HUES48 (cell line): ENCODE data around the gene IL3.

ENCODE experiments used
- H3K27ac ChIP-seq: one replicate; pipeline ENCODE4 v1.7.0; 2013; ENCODE audit warnings: low read depth, low read length, inconsistent platforms
- H3K27me3 ChIP-seq: 2 replicates; pipeline ENCODE4 v1.6.1; 2013; ENCODE audit warnings: mild to moderate bottlenecking, low read length; ENCODE audit not compliant: control insufficient read depth, insufficient read depth
- H3K36me3 ChIP-seq: 2 replicates; pipeline ENCODE4 v1.6.1; 2013; ENCODE audit warnings: low read length; ENCODE audit not compliant: control insufficient read depth, insufficient read depth
- H3K4me1 ChIP-seq: 2 replicates; pipeline ENCODE4 v1.6.1; 2013; ENCODE audit warnings: mild to moderate bottlenecking, low read length; ENCODE audit not compliant: control insufficient read depth, insufficient read depth
- H3K4me3 ChIP-seq: 2 replicates; pipeline ENCODE4 v1.5.1; 2013; ENCODE audit warnings: mild to moderate bottlenecking, low read depth, low read length
- H3K9ac ChIP-seq: 2 replicates; pipeline ENCODE4 v1.6.1; 2013; ENCODE audit warnings: mild to moderate bottlenecking, low read depth, low read length, moderate library complexity
- H3K9me3 ChIP-seq: 2 replicates; pipeline ENCODE4 v1.6.1; 2013; ENCODE audit warnings: low read length; ENCODE audit not compliant: control insufficient read depth, insufficient read depth

The IL3 gene

DNA sequence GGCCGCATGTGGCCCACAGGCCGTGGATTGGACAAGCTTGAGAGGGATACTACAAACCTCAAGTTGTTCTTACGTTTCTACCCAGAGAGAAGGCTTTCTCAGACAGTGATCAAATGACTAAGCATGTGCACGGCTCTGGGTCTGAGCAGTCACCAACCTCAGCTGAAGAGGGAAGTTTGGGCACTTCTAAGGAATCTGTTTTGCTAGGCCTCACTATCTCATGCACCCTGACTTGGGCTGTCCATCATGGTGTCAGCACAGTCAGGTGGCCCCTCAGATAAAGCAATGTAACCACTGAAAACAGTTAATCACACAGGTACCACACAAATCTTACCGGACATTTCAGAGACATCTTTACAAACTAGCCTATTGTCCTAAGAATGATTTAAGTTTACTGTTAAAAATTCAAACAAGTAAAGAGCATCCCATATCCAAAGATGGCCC is 37.7 kb downstream of the IL3 start:
- Histone ChIP-seq H3K4me1 (no peaks in the 10 kb centered on the region), H3K9ac (no peak overlapping the region), H3K9me3 (no peaks in the 10 kb centered on the region), H3K36me3 (no peaks in the 10 kb centered on the region), H3K4me3 (no peak overlapping the region), H3K27ac (no peak overlapping the region), H3K27me3 (no peaks in the 10 kb centered on the region)

GRCh38 chr5:132098621-132099020 is 38.2 kb downstream of the IL3 start:
- Histone ChIP-seq H3K27me3 (no peaks in the 10 kb centered on the region), H3K36me3 (no peaks in the 10 kb centered on the region), H3K27ac (no peak overlapping the region), H3K4me1 (no peaks in the 10 kb centered on the region), H3K9ac (no peak overlapping the region), H3K4me3 (no peak overlapping the region), H3K9me3 (no peaks in the 10 kb centered on the region)

DNA sequence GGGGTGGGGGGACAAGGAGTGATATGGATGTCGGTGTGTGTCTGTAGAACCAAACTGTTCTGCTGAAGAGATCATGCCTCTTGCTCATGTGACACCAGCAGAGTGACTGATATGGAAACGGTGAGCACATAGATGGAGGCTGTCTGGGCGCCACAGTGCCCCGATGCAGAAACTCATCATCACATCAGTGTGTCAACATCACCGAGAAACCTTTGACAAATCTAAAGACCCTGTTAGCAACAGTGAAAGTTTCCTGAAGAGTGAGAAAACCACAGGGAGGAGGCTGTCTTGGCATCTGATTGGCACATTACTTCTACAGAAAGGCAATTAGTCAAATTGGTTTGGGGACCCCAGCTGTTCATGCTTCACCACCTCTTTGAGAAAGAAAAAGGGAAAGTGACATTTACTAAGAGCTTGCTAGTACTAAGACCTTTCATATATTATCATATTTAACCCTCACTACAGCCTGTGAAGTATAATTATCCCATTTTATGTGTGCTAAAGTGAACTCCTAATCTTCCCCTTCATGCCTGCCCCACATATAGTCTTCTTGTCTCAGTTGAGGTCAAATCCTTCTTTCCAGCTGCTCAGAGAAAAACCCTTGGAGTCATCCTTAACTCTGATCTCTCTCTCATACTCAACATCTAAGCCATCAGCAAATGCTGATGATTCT is 38.8 kb downstream of the IL3 start:
- Histone ChIP-seq H3K9me3 (no peaks in the 10 kb centered on the region), H3K27ac (no peak overlapping the region), H3K27me3 (no peaks in the 10 kb centered on the region), H3K9ac (no peak overlapping the region), H3K4me1 (no peaks in the 10 kb centered on the region), H3K4me3 (no peak overlapping the region), H3K36me3 (no peaks in the 10 kb centered on the region)

GRCh38 chr5:132099905-132100304 is 39.5 kb downstream of the IL3 start:
- Histone ChIP-seq H3K36me3 (no peaks in the 10 kb centered on the region), H3K9me3 (no peaks in the 10 kb centered on the region), H3K4me3 (no peak overlapping the region), H3K27ac (no peak overlapping the region), H3K9ac (no peak overlapping the region), H3K27me3 (no peaks in the 10 kb centered on the region), H3K4me1 (no peaks in the 10 kb centered on the region)

DNA sequence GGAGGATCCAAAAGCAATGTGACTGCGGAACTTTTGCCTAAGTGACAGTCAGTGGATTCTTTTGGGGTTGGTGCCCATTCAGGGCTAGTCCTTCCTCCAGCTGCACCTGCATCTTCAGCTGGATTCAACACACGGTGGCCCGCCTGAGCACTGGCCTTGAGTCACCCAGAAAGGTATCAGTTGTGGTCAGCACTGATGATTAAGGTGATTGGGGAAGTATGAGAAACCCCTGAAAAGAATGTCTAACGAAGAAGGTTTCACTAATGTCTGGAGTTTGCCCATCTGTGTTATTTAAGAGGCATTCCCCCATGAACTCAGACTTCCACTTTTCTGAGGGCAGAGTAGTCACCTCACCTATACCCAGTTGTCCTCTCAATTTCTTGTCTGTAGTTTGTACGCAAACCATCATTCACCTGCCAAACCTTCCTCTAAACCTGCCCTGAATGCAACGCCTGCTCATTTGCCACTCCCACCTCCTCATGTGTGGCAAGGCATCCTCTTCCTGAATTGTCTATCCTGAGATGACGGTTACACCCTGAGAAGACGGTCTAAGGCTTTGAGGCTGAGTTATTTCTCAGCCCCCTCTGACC is 40.3 kb downstream of the IL3 start:
- H3K27ac ChIP-seq = no peak overlapping the region
- H3K27me3 ChIP-seq = no peaks in the 10 kb centered on the region
- H3K9me3 ChIP-seq = no peaks in the 10 kb centered on the region
- H3K9ac ChIP-seq = no peak overlapping the region
- H3K36me3 ChIP-seq = no peaks in the 10 kb centered on the region
- H3K4me1 ChIP-seq = no peaks in the 10 kb centered on the region
- no peak overlapping the region for H3K4me3 ChIP-seq

GRCh38 chr5:132101385-132101880 is 41.0 kb downstream of the IL3 start:
- H3K9me3 ChIP-seq = no peaks in the 10 kb centered on the region
- no peak overlapping the region for H3K4me3 ChIP-seq
- no peak overlapping the region for H3K9ac ChIP-seq
- no peaks in the 10 kb centered on the region for H3K27me3 ChIP-seq
- H3K4me1 ChIP-seq = no peaks in the 10 kb centered on the region
- no peaks in the 10 kb centered on the region for H3K36me3 ChIP-seq
- H3K27ac ChIP-seq = no peak overlapping the region

DNA sequence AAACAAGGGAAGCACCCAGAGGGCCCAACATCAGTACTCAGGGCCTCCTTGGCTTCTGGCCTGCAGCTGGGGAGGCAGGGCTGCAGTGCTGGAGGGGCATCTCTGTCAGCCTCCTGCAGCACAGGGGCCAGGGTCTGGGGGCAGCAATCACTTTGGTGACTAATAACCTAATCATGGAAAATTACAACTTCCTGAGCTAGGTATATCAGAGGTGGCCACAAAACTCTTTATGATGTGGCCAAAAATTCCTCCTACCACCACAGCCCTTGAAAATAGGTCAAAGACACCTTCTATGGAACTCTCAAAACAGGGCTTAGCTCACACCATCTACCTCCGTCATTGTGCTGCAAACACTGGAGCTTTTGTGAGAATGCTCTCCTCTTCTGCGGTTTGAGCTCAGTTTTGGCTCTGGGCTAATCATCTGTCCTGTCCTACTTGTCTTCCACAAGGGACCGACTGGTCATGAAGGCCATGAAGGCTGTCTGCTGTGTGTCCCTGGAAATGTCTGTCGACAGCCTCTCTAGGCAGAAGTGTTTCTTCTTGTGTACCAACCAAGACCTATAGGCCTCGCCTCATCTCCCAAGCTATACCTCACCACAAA is 41.7 kb downstream of the IL3 start:
- no peaks in the 10 kb centered on the region for H3K9me3 ChIP-seq
- no peaks in the 10 kb centered on the region for H3K4me1 ChIP-seq
- H3K9ac ChIP-seq = no peak overlapping the region
- no peak overlapping the region for H3K4me3 ChIP-seq
- H3K27ac ChIP-seq = no peak overlapping the region
- no peaks in the 10 kb centered on the region for H3K36me3 ChIP-seq
- no peaks in the 10 kb centered on the region for H3K27me3 ChIP-seq

DNA sequence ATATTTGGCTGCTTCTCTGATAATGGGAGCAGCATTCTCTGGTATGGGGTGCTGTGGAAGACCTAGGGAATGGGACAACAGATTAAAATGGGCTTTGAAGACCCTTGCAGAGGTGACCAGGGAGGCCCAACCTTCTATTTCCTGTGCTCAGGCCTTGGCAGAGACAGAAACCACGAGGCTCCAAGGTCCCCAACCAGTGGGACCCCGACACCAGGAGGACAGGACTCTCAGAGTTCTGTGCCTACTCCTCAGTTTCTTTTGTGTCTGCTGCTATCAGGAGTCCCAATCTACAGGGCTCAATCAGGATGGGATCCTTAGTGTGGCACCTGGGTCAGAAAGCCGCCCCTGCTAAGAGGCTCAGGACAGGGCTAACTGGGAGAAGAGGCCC is 42.5 kb downstream of the IL3 start:
- no peak overlapping the region for H3K27ac ChIP-seq
- H3K27me3 ChIP-seq = no peaks in the 10 kb centered on the region
- no peaks in the 10 kb centered on the region for H3K4me1 ChIP-seq
- H3K9me3 ChIP-seq = no peaks in the 10 kb centered on the region
- H3K4me3 ChIP-seq = no peak overlapping the region
- H3K9ac ChIP-seq = no peak overlapping the region
- H3K36me3 ChIP-seq = no peaks in the 10 kb centered on the region

DNA sequence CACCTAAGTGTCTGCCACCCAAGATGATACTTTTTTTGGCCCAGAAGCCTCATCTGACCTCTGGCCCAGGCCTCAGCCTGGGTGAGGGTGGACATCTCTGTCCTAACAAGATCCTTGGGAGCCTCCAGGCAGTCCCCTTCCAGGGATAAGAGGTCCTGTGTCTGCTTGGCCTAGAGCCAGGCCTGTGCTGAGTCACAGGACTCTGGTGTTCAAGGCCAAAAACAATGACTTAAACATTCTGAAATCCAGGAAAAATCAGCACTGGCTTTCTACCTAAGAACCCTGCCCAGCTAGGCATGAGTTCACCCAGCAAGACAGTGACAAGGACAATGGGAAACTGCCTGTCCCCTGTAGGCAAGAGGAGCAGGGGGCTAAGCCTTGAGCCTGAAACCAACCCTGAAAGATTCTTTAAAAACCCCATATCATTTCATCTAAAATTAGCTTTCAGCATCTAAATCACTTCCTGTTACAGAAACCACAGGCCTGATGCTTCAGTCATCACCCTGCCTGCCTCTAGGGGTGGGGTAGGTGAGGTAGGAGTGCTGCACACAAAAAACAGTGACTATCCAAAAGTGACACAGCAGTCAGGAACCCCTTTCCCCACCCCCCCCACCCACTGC is 43.0 kb downstream of the IL3 start:
- H3K27ac ChIP-seq = no peak overlapping the region
- H3K4me1 ChIP-seq = no peaks in the 10 kb centered on the region
- no peak overlapping the region for H3K4me3 ChIP-seq
- no peak overlapping the region for H3K9ac ChIP-seq
- no peaks in the 10 kb centered on the region for H3K36me3 ChIP-seq
- H3K9me3 ChIP-seq = no peaks in the 10 kb centered on the region
- no peaks in the 10 kb centered on the region for H3K27me3 ChIP-seq

GRCh38 chr5:132103969-132104391 is 43.5 kb downstream of the IL3 start:
- no peaks in the 10 kb centered on the region for H3K27me3 ChIP-seq
- no peak overlapping the region for H3K4me3 ChIP-seq
- H3K36me3 ChIP-seq = no peaks in the 10 kb centered on the region
- H3K27ac ChIP-seq = no peak overlapping the region
- no peaks in the 10 kb centered on the region for H3K4me1 ChIP-seq
- H3K9me3 ChIP-seq = no peaks in the 10 kb centered on the region
- no peak overlapping the region for H3K9ac ChIP-seq

DNA sequence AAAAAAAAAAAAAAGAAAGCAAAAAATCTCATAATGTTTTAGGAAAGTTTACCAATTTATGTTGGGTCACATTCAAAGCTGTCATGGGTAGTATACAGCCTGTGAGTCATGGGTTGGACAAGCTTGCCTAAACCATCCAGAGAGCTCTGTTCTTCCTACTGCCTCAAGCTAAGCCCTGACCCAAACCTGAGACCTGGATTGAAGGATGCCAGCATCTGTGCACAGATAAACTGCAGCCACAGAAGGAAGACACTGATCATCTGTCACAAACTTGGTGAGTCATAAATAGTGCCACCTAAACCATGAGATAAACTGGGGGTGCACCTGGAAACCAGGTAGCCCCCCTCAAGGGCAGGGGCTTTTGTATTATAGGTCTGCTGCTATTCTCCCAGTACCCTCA is 44.1 kb downstream of the IL3 start:
- Histone ChIP-seq H3K4me1 (no peaks in the 10 kb centered on the region), H3K4me3 (no peak overlapping the region), H3K36me3 (no peaks in the 10 kb centered on the region), H3K27me3 (no peaks in the 10 kb centered on the region), H3K9me3 (no peaks in the 10 kb centered on the region), H3K9ac (no peak overlapping the region), H3K27ac (no peak overlapping the region)
